ENCODE measurements around the gene DENND1A.

GRCh38 chr9:123597048-123597447 is 332.9 kb downstream of the DENND1A start:
- TF ChIP-seq, protein P1, sequence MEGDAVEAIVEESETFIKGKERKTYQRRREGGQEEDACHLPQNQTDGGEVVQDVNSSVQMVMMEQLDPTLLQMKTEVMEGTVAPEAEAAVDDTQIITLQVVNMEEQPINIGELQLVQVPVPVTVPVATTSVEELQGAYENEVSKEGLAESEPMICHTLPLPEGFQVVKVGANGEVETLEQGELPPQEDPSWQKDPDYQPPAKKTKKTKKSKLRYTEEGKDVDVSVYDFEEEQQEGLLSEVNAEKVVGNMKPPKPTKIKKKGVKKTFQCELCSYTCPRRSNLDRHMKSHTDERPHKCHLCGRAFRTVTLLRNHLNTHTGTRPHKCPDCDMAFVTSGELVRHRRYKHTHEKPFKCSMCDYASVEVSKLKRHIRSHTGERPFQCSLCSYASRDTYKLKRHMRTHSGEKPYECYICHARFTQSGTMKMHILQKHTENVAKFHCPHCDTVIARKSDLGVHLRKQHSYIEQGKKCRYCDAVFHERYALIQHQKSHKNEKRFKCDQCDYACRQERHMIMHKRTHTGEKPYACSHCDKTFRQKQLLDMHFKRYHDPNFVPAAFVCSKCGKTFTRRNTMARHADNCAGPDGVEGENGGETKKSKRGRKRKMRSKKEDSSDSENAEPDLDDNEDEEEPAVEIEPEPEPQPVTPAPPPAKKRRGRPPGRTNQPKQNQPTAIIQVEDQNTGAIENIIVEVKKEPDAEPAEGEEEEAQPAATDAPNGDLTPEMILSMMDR (IDR thresholded peaks at IDR 0.05): no peak
- no peak for TF ChIP-seq POLR2A (IDR thresholded peaks at IDR 0.05)

Measured in adrenal gland (tissue), 5 donors.